VCaP (cell line): ENCODE data around the gene EPHB3.

ENCODE experiments used
- H3K27ac ChIP-seq: fragments of 450-650 bp; 2 replicates; pipeline ENCODE4 v1.5.1; 2017
- CTCF ChIP-seq: fragments of 450-650 bp; conservative IDR thresholded peaks from 2 replicates; pipeline ENCODE4 v1.5.1; 2017; ENCODE audit warnings: mild to moderate bottlenecking, moderate library complexity

The EPHB3 gene

DNA sequence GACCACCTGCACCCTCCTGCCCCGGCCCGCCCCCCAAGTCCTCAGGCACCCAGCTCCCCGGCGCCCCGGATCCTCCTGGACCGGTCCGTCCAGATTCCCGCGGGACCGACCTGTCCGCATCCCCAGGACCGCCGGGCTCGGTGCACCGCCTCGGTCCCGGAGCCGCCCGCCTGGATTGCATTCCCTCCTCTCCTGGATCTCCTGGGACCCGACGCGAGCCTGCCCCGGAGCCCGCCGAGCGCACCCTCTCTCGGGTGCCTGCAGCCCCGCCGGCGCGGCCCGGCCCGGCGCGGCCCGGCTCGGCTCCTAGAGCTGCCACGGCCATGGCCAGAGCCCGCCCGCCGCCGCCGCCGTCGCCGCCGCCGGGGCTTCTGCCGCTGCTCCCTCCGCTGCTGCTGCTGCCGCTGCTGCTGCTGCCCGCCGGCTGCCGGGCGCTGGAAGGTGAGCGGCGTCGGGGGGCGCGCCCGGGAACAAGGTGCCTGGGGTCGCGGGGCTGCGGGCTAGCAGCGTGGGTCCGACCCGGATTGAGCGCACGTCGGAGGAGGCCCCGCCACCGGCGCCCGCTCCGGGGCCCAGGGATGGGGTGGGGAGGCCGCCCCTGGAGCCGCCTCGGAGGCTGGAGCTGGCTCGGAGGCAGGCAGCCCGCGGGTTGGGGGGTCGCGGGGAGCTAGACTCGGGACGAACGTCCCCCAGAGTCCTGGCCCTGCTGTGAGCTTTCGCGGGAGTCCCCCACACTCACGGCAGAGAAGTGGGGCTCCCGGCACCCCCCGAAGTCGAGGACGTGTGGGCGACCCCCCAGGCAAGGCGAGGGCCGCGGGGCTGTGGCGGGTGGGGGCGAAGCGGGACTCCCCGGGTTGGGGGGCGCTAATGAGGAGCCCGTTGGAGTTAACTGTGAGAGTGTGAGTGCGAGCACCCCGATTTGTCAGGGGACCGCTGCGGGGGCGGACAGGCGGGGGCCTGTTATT is 610 bp downstream of the EPHB3 start:
- peak overlapping the region; percentile 96 for H3K27ac ChIP-seq
- TF ChIP-seq CTCF = no peak

GRCh38 chr3:184562878-184563560 is 1.4 kb downstream of the EPHB3 start:
- H3K27ac ChIP-seq = peak overlapping the region; percentile 96
- TF ChIP-seq CTCF = no peak

DNA sequence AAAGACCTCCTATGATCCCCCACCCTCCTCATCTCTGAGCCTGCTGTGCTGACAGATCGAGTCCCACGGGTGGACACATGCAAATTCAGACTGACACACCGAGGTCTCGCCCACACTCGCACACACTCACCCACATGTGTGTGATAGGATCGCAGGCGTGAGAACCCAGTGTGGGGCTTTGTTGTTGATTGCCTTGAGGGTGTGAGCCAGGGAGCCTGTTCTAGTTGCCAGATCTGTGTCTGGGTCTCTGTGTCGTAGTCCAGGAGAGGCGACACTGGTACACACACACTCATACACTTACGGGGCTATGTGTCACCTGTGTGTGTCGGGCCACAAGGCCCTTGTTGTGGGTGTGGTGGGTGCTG is 2.0 kb downstream of the EPHB3 start:
- TF ChIP-seq CTCF = no peak
- peak overlapping the region; percentile 96 for H3K27ac ChIP-seq

DNA sequence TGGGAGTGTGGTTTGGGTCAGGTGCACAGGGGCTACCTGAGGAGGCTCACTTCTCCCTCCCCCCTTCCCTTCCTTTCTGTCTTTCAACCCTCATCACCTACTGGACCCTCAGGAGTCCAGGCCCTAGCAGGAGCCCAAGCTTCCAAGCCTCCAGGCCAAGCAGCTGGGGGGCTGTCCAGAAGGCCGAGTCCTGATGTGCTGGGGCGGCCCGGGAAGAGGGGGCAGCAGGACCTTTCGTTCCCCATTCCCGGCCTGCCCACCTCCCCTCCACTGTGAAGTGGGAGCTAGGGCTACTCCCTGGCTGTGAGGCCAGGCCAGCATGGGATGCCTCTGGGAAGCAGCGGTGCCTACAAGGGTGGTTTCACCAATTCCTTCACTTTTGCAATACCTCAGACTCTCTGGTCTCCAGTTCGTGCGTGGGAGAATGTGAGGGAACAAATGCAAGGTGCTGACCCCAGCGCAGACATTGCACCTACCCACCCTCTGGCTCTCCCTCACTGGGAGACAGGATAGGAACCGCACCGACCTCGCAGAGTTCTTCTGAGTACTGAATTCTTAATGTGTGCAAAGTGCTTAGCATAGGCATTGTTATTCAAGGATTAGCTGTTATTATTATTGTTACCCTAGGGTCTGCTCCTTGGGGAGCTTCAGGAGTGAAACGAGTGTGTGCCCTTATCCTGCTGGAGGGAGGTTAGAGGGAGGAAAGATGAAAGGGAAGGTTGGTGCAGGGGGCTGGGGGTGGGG is 2.5 kb downstream of the EPHB3 start:
- H3K27ac ChIP-seq = peak overlapping the region; percentile 96
- no peak for TF ChIP-seq CTCF

DNA sequence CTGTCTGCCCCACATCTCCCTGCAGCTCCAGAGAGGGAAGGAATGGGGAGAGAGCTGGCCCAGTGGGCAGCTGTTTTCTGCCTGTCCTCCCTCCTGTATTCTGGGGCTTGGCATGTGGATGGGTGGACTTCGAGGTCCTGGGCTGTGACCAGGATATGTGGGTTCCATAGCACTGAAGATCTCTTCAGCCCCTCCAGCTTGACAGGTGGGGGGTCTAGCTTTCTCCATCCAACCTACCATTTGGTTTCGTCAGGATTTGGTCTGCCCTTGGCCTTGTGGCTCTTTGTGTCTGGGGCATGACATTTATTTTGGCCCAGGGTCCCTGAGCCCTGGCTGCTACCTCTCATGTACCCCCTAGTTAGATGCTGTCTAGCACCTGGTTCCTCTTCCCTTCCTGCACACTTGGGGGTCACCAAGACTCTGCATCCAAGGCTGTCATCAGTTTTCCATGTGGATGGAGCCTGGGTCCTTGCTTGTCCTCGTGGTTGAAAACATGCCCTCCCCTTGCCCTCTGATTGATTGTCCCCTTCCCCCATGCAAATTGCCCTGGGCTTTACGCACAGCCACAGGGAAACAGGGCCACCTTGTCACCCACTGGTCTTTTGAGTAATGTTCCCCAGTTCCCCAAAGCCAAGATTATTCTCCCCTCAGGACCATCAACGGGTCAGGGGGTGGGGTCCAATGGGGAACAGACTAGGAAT is 3.2 kb downstream of the EPHB3 start:
- TF ChIP-seq CTCF = no peak
- H3K27ac ChIP-seq = peak overlapping the region; percentile 96

DNA sequence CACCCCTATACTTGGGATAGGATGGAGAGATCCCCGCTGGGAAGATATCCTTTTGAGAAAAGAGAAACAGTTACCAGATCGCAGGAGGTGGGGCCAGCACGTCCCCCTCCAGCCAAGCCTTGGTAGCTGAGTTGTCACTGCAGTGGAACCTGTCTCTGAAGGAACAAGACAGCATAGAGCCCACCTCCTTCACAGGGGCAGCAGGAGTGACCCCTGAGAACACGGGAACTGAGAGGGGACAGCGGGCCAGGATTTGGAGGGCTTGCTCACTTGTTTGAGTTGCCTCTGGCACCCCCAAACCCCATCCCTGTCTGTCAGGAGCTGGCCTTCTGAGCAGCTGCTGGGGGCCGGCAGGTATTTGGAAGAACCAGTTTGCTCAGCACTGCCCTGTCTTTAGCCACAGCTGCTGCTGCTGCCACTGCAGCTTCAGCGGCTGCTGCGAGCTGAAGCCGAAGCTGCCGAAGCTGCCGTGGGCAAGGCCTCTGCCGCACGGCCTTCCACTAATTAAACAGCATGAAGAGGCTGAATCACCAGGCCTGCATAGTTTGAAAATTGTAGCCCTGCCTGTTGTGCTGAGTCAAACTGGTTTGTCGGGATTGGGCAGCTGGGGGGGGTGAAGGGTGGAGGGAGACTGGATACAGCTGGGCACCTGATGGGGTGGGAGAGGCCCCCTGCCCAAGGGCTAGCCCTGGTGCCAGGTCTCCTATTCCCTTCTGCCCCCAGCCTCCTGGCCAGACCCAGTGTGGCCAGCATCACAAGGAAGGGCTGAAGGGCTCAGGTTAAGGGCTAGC is 4.0 kb downstream of the EPHB3 start:
- H3K27ac ChIP-seq = peak overlapping the region; percentile 96
- no peak for TF ChIP-seq CTCF
